Smooth muscle cell (in vitro differentiated cells): Measurements from ENCODE around the gene RPS2. TPM values are rescaled to one million over a fixed set of nuclear protein-coding genes. Genes with fewer than 3 reads are reported as not detected.

Experiments used
- DNase-seq: peaks from one replicate; lab custom pipeline; 2025; ENCODE audit not compliant: unreplicated experiment; lab: John Stamatoyannopoulos, UW
- H2AFZ ChIP-seq: fragments of 200-600 bp; sonication (generic); 2 replicates; pipeline ENCODE4 v1.6.0; 2016; ENCODE audit warnings: antibody characterized with exemption, low read depth, mild to moderate bottlenecking
- H3F3A ChIP-seq: fragments of 200-600 bp; sonication (generic); 2 replicates; pipeline ENCODE4 v1.6.0; 2017; ENCODE audit warnings: antibody characterized with exemption, low read depth
- H3K27ac ChIP-seq: fragments of 200-600 bp; sonication (generic); 2 replicates; pipeline ENCODE4 v1.5.1; 2016; ENCODE audit warnings: low read depth, mild to moderate bottlenecking
- H3K27me3 ChIP-seq: fragments of 200-600 bp; sonication (generic); 2 replicates; pipeline ENCODE4 v1.6.1; 2016; ENCODE audit warnings: low read depth, mild to moderate bottlenecking
- H3K36me3 ChIP-seq: fragments of 200-600 bp; sonication (generic); 2 replicates; pipeline ENCODE4 v1.5.1; 2016; ENCODE audit warnings: low read depth
- H3K4me1 ChIP-seq: fragments of 200-600 bp; sonication (generic); 2 replicates; pipeline ENCODE4 v1.5.1; 2016; ENCODE audit warnings: low read depth
- H3K4me2 ChIP-seq: fragments of 200-600 bp; sonication (generic); 2 replicates; pipeline ENCODE4 v1.6.0; 2016; ENCODE audit warnings: mild to moderate bottlenecking
- H3K4me3 ChIP-seq: fragments of 200-600 bp; sonication (generic); 2 replicates; pipeline ENCODE4 v1.5.1; 2016; ENCODE audit warnings: mild to moderate bottlenecking
- H3K79me2 ChIP-seq: fragments of 200-600 bp; sonication (generic); 2 replicates; pipeline ENCODE4 v1.6.0; 2016; ENCODE audit warnings: low read depth, mild to moderate bottlenecking
- H3K9ac ChIP-seq: fragments of 200-600 bp; sonication (generic); 2 replicates; pipeline ENCODE4 v1.6.0; 2016; ENCODE audit warnings: low read depth
- H3K9me3 ChIP-seq: fragments of 200-600 bp; sonication (generic); replicated peaks from 2 replicates; pipeline ENCODE4 v1.5.1; 2016; ENCODE audit warnings: low read depth
- H4K20me1 ChIP-seq: fragments of 200-600 bp; sonication (generic); 2 replicates; pipeline ENCODE4 v1.6.0; 2016; ENCODE audit warnings: low read depth
- CTCF ChIP-seq: fragments of 200-600 bp; sonication (generic); IDR thresholded peaks from 2 replicates; pipeline ENCODE4 v1.5.1; 2017; ENCODE audit warnings: borderline replicate concordance, mild to moderate bottlenecking, antibody characterized with exemption; ENCODE audit not compliant: insufficient read depth, poor library complexity, severe bottlenecking
- WGBS: methylation state at CpG from one replicate; pipeline ENCODE4 v1.1.7; 2016; ENCODE audit warnings: low lambda C conversion rate; 5-methylcytosine and 5-hydroxymethylcytosine counted together
- polyA plus RNA-seq: library from polyadenylated mRNA; unstranded; fragments of >200 nt; fragmentation: Nextera tagmentation; extraction: Ambion mirVana; gene quantifications from 2 replicates; pipeline ENCODE4 v1.2.1, GENCODE V29; 2016
- total RNA-seq: library from RNA; depleted of rRNA; stranded (reverse); fragments of >200 nt; gene quantifications from 2 replicates; pipeline ENCODE4 v1.2.3, GENCODE V29; 2014

The RPS2 gene
- total and polyA plus RNA-seq, 2 experiments from 2014 or later: 2,041 to 2,576 TPM

GRCh38 chr16:2002406-2003230, 38.0 kb upstream of the RPS2 start:
- H3K9me3 ChIP-seq: no peaks in the 10 kb centered on the region
- H3K4me2 ChIP-seq: no peak overlapping the region
- H3K4me1 ChIP-seq: peaks cover 7% of the 10 kb centered on the region
- H3K4me3 ChIP-seq: no peak overlapping the region
- H3K9ac ChIP-seq: no peak overlapping the region
- TF ChIP-seq CTCF: no peak
- 96% methylated on average over 42 of the region's 47 CpGs for WGBS
- DNase-seq: no peak
- no peaks in the 10 kb centered on the region for H3F3A ChIP-seq
- peaks cover 73% of the 10 kb centered on the region for H4K20me1 ChIP-seq
- peaks cover 48% of the 10 kb centered on the region for H3K79me2 ChIP-seq
- no peaks in the 10 kb centered on the region for H3K36me3 ChIP-seq
- no peaks in the 10 kb centered on the region for H3K27me3 ChIP-seq
- no peak overlapping the region for H2AFZ ChIP-seq
- H3K27ac ChIP-seq: no peak overlapping the region

- Histone ChIP-seq H4K20me1 (peaks cover 68% of the 10 kb centered on the region), H3K4me3 (no peak overlapping the region), H2AFZ (no peak overlapping the region), H3K36me3 (no peaks in the 10 kb centered on the region), H3F3A (peaks cover 8% of the 10 kb centered on the region), H3K4me1 (peaks cover 5% of the 10 kb centered on the region), H3K4me2 (no peak overlapping the region), H3K27ac (no peak overlapping the region), H3K27me3 (no peaks in the 10 kb centered on the region), H3K9ac (no peak overlapping the region), H3K9me3 (no peaks in the 10 kb centered on the region), H3K79me2 (peaks cover 39% of the 10 kb centered on the region)
- 98% methylated on average over 52 of the region's 53 CpGs for WGBS
- TF ChIP-seq CTCF: no peak
- DNase-seq: no peak
Observed at GRCh38 chr16:2001456-2002355, 37.1 kb upstream of the RPS2 start.

- Histone ChIP-seq H3K9me3 (no peaks in the 10 kb centered on the region), H3K4me3 (no peak overlapping the region), H3K27ac (no peak overlapping the region), H2AFZ (no peak overlapping the region), H3K4me2 (no peak overlapping the region), H3K27me3 (no peaks in the 10 kb centered on the region), H3K36me3 (no peaks in the 10 kb centered on the region), H3F3A (peaks cover 15% of the 10 kb centered on the region), H3K79me2 (peaks cover 32% of the 10 kb centered on the region), H4K20me1 (peaks cover 61% of the 10 kb centered on the region), H3K9ac (no peak overlapping the region), H3K4me1 (peaks cover 5% of the 10 kb centered on the region)
- TF ChIP-seq CTCF: no peak
- no peak for DNase-seq
- WGBS: 98% methylated on average over 19 of the region's 19 CpGs
Observed at GRCh38 chr16:2001035-2001434, 36.4 kb upstream of the RPS2 start.
